ENCODE measurements around the gene ZNF407.

ZNF407 gene

DNA sequence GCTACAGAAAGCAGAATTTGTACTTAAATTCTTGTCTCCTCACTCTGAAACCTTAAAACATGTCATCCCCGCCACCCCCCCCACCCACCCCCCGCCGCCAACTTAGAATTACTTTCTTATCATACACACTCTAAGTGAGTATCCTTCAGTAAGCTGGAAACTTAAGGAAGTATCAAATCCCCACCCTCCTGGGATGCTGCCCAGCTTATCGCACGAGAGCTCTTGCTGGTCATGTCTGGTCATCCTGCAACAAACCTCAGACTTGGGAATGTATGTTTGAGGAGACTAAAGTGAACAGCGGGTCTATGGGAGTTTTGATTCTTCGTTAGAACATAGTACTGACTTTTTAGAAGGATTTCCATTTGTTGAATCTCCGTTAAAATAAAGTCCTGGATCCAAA is 408.0 kb downstream of the ZNF407 start:
- no peak for TF ChIP-seq NFIC (IDR thresholded peaks at IDR 0.05)
- no peak for TF ChIP-seq TEAD4 (IDR thresholded peaks at IDR 0.05)
- TF ChIP-seq CREB1 (IDR thresholded peaks at IDR 0.05; ENCODE audit: low read depth) = no peak
- no peak for TF ChIP-seq YY1 (IDR thresholded peaks at IDR 0.05; ENCODE audit: low read depth)
- no peak for TF ChIP-seq TCF12 (IDR thresholded peaks at IDR 0.05; ENCODE audit: low read depth)
- no peak for TF ChIP-seq EGR1 (IDR thresholded peaks at IDR 0.05)
- TF ChIP-seq TAF1 (IDR thresholded peaks at IDR 0.05; ENCODE audit: low read depth) = no peak
- TF ChIP-seq REST (IDR thresholded peaks at IDR 0.05; ENCODE audit: low read depth) = no peak
- TF ChIP-seq ZBTB7A (IDR thresholded peaks at IDR 0.05; ENCODE audit: low read depth) = no peak
- TF ChIP-seq RAD21 (IDR thresholded peaks at IDR 0.05; ENCODE audit: low read depth) = no peak

- no peak for TF ChIP-seq YY1 (IDR thresholded peaks at IDR 0.05; ENCODE audit: low read depth)
Observed at GRCh38 chr18:75008186-75008585, 410.5 kb downstream of the ZNF407 start.

DNA sequence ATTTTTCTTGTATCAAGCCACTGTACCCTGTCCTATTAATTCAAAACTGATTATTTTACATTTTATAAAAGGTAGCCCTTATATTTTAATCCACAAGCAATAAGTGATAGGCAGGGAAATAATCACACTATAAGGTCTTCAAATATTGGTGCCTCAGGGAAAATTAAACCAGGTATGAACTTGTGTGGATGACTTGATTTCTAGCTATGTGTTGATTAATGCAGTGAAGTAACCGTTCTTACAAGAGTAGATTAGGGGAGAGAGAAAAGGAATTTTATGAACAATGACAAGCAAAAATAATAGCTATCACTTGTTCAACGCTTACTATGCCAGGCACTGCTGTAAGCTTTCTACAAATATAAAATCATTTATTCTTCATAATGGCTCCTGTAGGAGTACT is 411.6 kb downstream of the ZNF407 start:
- TF ChIP-seq TCF12 (IDR thresholded peaks at IDR 0.05; ENCODE audit: low read depth) = no peak
- no peak for TF ChIP-seq EGR1 (IDR thresholded peaks at IDR 0.05)
- TF ChIP-seq ZBTB7A (IDR thresholded peaks at IDR 0.05; ENCODE audit: low read depth) = no peak
- TF ChIP-seq, protein P1, sequence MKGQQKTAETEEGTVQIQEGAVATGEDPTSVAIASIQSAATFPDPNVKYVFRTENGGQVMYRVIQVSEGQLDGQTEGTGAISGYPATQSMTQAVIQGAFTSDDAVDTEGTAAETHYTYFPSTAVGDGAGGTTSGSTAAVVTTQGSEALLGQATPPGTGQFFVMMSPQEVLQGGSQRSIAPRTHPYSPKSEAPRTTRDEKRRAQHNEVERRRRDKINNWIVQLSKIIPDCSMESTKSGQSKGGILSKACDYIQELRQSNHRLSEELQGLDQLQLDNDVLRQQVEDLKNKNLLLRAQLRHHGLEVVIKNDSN (IDR thresholded peaks at IDR 0.05) = no peak
- TF ChIP-seq REST (IDR thresholded peaks at IDR 0.05; ENCODE audit: low read depth) = no peak
- TF ChIP-seq RAD21 (IDR thresholded peaks at IDR 0.05; ENCODE audit: low read depth) = no peak
- no peak for TF ChIP-seq TAF1 (IDR thresholded peaks at IDR 0.05; ENCODE audit: low read depth)
- no peak for TF ChIP-seq CEBPB (IDR thresholded peaks at IDR 0.05)
- no peak for TF ChIP-seq NFIC (IDR thresholded peaks at IDR 0.05)
- TF ChIP-seq YY1 (IDR thresholded peaks at IDR 0.05; ENCODE audit: low read depth) = no peak
- no peak for TF ChIP-seq EP300 (IDR thresholded peaks at IDR 0.05; ENCODE audit: borderline replicate concordance)
- no peak for TF ChIP-seq CREB1 (IDR thresholded peaks at IDR 0.05; ENCODE audit: low read depth)
- TF ChIP-seq FOXM1 (IDR thresholded peaks at IDR 0.05; ENCODE audit: borderline replicate concordance, low read depth) = no peak
- no peak for TF ChIP-seq TEAD4 (IDR thresholded peaks at IDR 0.05)
- TF ChIP-seq MAX (IDR thresholded peaks at IDR 0.05) = no peak

GRCh38 chr18:75009878-75010277 is 412.2 kb downstream of the ZNF407 start:
- TF ChIP-seq ZBTB7A (IDR thresholded peaks at IDR 0.05; ENCODE audit: low read depth) (no peak), RAD21 (IDR thresholded peaks at IDR 0.05; ENCODE audit: low read depth) (no peak), REST (IDR thresholded peaks at IDR 0.05; ENCODE audit: low read depth) (no peak), MAX (IDR thresholded peaks at IDR 0.05) (no peak), NFIC (IDR thresholded peaks at IDR 0.05) (no peak), FOXM1 (IDR thresholded peaks at IDR 0.05; ENCODE audit: borderline replicate concordance, low read depth) (no peak), CEBPB (IDR thresholded peaks at IDR 0.05) (no peak), TCF12 (IDR thresholded peaks at IDR 0.05; ENCODE audit: low read depth) (no peak)
- TF ChIP-seq, protein P1 (IDR thresholded peaks at IDR 0.05) = no peak

DNA sequence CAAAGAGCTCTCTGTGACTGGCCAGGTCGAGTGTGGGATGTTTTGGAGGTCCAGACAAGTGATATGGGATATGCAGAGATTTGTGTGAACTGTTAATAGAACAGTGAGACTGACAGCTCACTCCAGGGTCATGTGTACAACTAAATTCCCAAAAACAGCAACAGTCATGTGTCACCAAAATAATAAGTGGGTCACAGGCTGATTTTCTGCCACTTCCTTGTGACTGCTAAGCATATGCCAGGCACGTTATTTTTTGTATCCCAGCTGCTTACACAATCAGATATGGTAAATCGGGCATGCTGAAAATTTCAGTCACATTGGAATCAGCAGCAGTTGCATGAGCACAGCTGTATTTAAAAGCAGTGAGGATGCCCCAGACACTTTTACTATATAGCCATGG is 412.6 kb downstream of the ZNF407 start:
- TF ChIP-seq RAD21 (IDR thresholded peaks at IDR 0.05; ENCODE audit: low read depth) = no peak
- no peak for TF ChIP-seq TAF1 (IDR thresholded peaks at IDR 0.05; ENCODE audit: low read depth)
- no peak for TF ChIP-seq MAX (IDR thresholded peaks at IDR 0.05)
- TF ChIP-seq FOXM1 (IDR thresholded peaks at IDR 0.05; ENCODE audit: borderline replicate concordance, low read depth) = no peak
- TF ChIP-seq, protein P1 (IDR thresholded peaks at IDR 0.05) = no peak
- TF ChIP-seq NFIC (IDR thresholded peaks at IDR 0.05) = no peak
- TF ChIP-seq TEAD4 (IDR thresholded peaks at IDR 0.05) = no peak
- TF ChIP-seq ZBTB7A (IDR thresholded peaks at IDR 0.05; ENCODE audit: low read depth) = no peak
- no peak for TF ChIP-seq CREB1 (IDR thresholded peaks at IDR 0.05; ENCODE audit: low read depth)
- TF ChIP-seq CEBPB (IDR thresholded peaks at IDR 0.05) = no peak
- no peak for TF ChIP-seq TCF12 (IDR thresholded peaks at IDR 0.05; ENCODE audit: low read depth)
- no peak for TF ChIP-seq EP300 (IDR thresholded peaks at IDR 0.05; ENCODE audit: borderline replicate concordance)
- TF ChIP-seq EGR1 (IDR thresholded peaks at IDR 0.05) = no peak
- no peak for TF ChIP-seq REST (IDR thresholded peaks at IDR 0.05; ENCODE audit: low read depth)
- TF ChIP-seq YY1 (IDR thresholded peaks at IDR 0.05; ENCODE audit: low read depth) = no peak

Measured in Ishikawa (cell line).